K562 (cell line): ENCODE results near the gene SHROOM3. TPM values are rescaled to one million over a fixed set of nuclear protein-coding genes. Genes with fewer than 3 reads are reported as not detected.

Experiments used
- ATAC-seq: fragments of 200-7000 bp; cut with Tn5 transposase; 3 replicates; pipeline ENCODE4 v1.9.1; 2020; ENCODE audit warnings: moderate library complexity
- BruUV-seq: library from RNA; stranded (reverse); fragments of 400-500 nt; replicated peaks from 2 replicates; lab custom pipeline; 2021; lab: Mats Ljungman, UMichigan
- CTCF ChIA-PET: fragments of 300-600 bp; formaldehyde crosslinking; extraction: SDS; loops from one replicate; lab custom pipeline; 2021; ENCODE audit warnings: low intra/inter-chr PET ratio; lab: Yijun Ruan, JAX
- POLR2A ChIA-PET: fragments of 300-600, 350-650 bp; sonication (Branson Sonifier 250); formaldehyde crosslinking; extraction: SDS; loops from one replicate; lab custom pipeline; 2021; ENCODE audit warnings: antibody characterized with exemption, inconsistent platforms; lab: Yijun Ruan, JAX
- DNase-seq, 4 experiments: peaks; one replicate each; pipeline versions ENCODE4 v3.0.0 to v3.0.0-alpha.2; 2011 to 2018; ENCODE audit warnings: low spot score in 3 of 4, mixed read lengths in 3 of 4; ENCODE audit errors: extremely low read depth in 1 of 4
- FAIRE-seq: peaks from 2 replicates; lab custom pipeline; 2011; peaks lifted over from hg19 to GRCh38; lab: Jason Lieb, UNC
- H2AFZ ChIP-seq: 2 replicates; pipeline ENCODE4 v1.6.0; 2011; ENCODE audit warnings: low read depth, low read length, control low read depth, inconsistent platforms
- H3K27ac ChIP-seq: fragments of 200-600 bp; 3 replicates; pipeline ENCODE4 v1.8.0; 2011; ENCODE audit warnings: low read depth, mild to moderate bottlenecking, control low read depth, inconsistent platforms, low read length, moderate library complexity, mixed read lengths; ENCODE audit errors: extremely low read depth
- H3K27me3 ChIP-seq, 2 experiments: fragments of 300-600 bp in 1 of 2; 2 replicates in 1 of 2; 3 replicates in 1 of 2; pipeline versions ENCODE4 v1.6.0 to v1.8.0; 2011; ENCODE audit warnings: inconsistent platforms in 2 of 2, low read length in 2 of 2, mild to moderate bottlenecking in 1 of 2, mixed read lengths in 1 of 2, moderate library complexity in 1 of 2; ENCODE audit not compliant: control insufficient read depth in 2 of 2, insufficient read depth in 2 of 2
- H3K36me3 ChIP-seq: fragments of 300-600 bp; 3 replicates; pipeline ENCODE4 v1.8.0; 2011; ENCODE audit warnings: mild to moderate bottlenecking, low read length, inconsistent platforms; ENCODE audit not compliant: control insufficient read depth, insufficient read depth
- H3K4me1 ChIP-seq, 2 experiments: fragments of 200-600 bp in 1 of 2; replicated peaks in 1 of 2; 2 replicates in 1 of 2; 3 replicates in 1 of 2; pipeline versions ENCODE4 v1.5.1 to v1.8.0; 2011; ENCODE audit warnings: inconsistent platforms in 2 of 2, low read length in 2 of 2, mild to moderate bottlenecking in 1 of 2, mixed read lengths in 1 of 2, moderate library complexity in 1 of 2; ENCODE audit not compliant: control insufficient read depth in 2 of 2, insufficient read depth in 2 of 2
- H3K4me2 ChIP-seq: 2 replicates; pipeline ENCODE4 v1.6.1; 2011; ENCODE audit warnings: low read length, control low read depth, inconsistent platforms, mixed read lengths; ENCODE audit not compliant: insufficient read depth
- H3K4me3 ChIP-seq: fragments of 200-600 bp; sonication (generic), shearing (Covaris generic); 2 replicates; pipeline ENCODE4 v1.5.1; 2016; ENCODE audit warnings: control low read depth, inconsistent platforms
- H3K79me2 ChIP-seq: fragments of 200-600 bp; 3 replicates; pipeline ENCODE4 v1.8.0; 2011; ENCODE audit warnings: low read length, inconsistent platforms; ENCODE audit not compliant: control insufficient read depth, insufficient read depth
- H3K9ac ChIP-seq, 2 experiments: 2 replicates each; pipeline versions ENCODE4 v1.6.0 to v1.6.1; 2011; ENCODE audit warnings: low read depth in 2 of 2, low read length in 2 of 2, control low read depth in 1 of 2, inconsistent platforms in 1 of 2, mild to moderate bottlenecking in 1 of 2, mixed read lengths in 1 of 2; ENCODE audit not compliant: insufficient read depth in 1 of 2
- H3K9me1 ChIP-seq: one replicate; pipeline ENCODE4 v1.6.0; 2011; ENCODE audit warnings: inconsistent platforms, mild to moderate bottlenecking, low read length, moderate library complexity; ENCODE audit not compliant: control insufficient read depth, insufficient read depth
- H3K9me3 ChIP-seq: replicated peaks from 2 replicates; pipeline ENCODE4 v1.5.1; 2011; ENCODE audit warnings: low read depth, low read length, inconsistent platforms; ENCODE audit not compliant: control insufficient read depth, insufficient read depth
- H4K20me1 ChIP-seq: replicated peaks from 2 replicates; pipeline ENCODE4 v1.6.1; 2011; ENCODE audit warnings: low read length, inconsistent platforms, mixed read lengths; ENCODE audit not compliant: control insufficient read depth, insufficient read depth
- HMGN3 ChIP-seq: IDR thresholded peaks from 2 replicates; pipeline ENCODE4 v1.6.1; 2011; ENCODE audit warnings: borderline replicate concordance, low read depth, mild to moderate bottlenecking, mixed read lengths, low read length; ENCODE audit not compliant: insufficient read length; ENCODE audit errors: extremely low read depth
- HNRNPH1 ChIP-seq: fragments of 200-400 bp; formaldehyde crosslinking; optimal IDR thresholded peaks from 2 replicates; pipeline ENCODE3; 2017; ENCODE audit warnings: low read depth, mild to moderate bottlenecking, low read length, moderate library complexity
- NCOA4 ChIP-seq: fragments of 450-650 bp; IDR thresholded peaks from 2 replicates; pipeline ENCODE4 v1.6.1; 2018; ENCODE audit warnings: mild to moderate bottlenecking; ENCODE audit not compliant: partially characterized antibody
- RBBP5 ChIP-seq: fragments of 200-600 bp; sonication (generic); IDR thresholded peaks from 2 replicates; pipeline ENCODE4 v1.6.1; 2012; ENCODE audit warnings: borderline replicate concordance, mild to moderate bottlenecking, low read length, control low read depth, inconsistent platforms; ENCODE audit not compliant: insufficient read depth, poor library complexity, severe bottlenecking
- ZNF146 ChIP-seq: IDR thresholded peaks from one replicate; pipeline ENCODE4 v1.6.1; 2018; ENCODE audit warnings: missing compliant biosample characterization; ENCODE audit not compliant: unreplicated experiment
- ZNF740 ChIP-seq, 3 experiments: fragments of 200-800 bp in 1 of 3; sonication (Bioruptor generic) in 1 of 3; sonication (generic) in 1 of 3; formaldehyde crosslinking in 1 of 3; IDR thresholded peaks; 2 replicates each; pipeline versions ENCODE4 v1.6.1 to v1.8.0; 2016 to 2022; ENCODE audit warnings: mild to moderate bottlenecking in 2 of 3, missing compliant biosample characterization in 2 of 3, missing genetic modification characterization in 2 of 3, missing genetic modification reagents in 1 of 3
- ZSCAN32 ChIP-seq: fragments of 450-650 bp; formaldehyde crosslinking; IDR thresholded peaks from 2 replicates; pipeline ENCODE4 v1.4.0; 2020; ENCODE audit warnings: mild to moderate bottlenecking, moderate library complexity
- WGBS: fragments of 100-300 bp; shearing (Covaris generic); methylation state at CpG from one replicate; pipeline ENCODE4 v1.1.6; 2016; ENCODE audit warnings: low coverage, mixed read lengths; ENCODE audit not compliant: insufficient coverage; ENCODE audit errors: missing lambda C conversion rate; 5-methylcytosine and 5-hydroxymethylcytosine counted together
- in situ Hi-C: fragments of 300-500 bp; cut with MboI; formaldehyde crosslinking; loops from 4 replicates; pipeline ENCODE4 v1.15.0; 2018; ENCODE audit warnings: inconsistent platforms, mixed read lengths
- intact Hi-C: fragments of 100-400 bp; cut with micrococcal nuclease; formaldehyde crosslinking; loops from 2 replicates; pipeline ENCODE4 v1.14.2; 2022
- polyA plus RNA-seq, 8 experiments: library from polyadenylated mRNA; depleted of rRNA in 4 of 8; stranded (reverse) in 5 of 8; unstranded in 3 of 8; fragments of >200 nt; fragmentation: Nextera tagmentation in 2 of 8; fragmentation: Illumina TruSeq in 1 of 8; extraction: Ambion mirVana in 2 of 8; extraction: Trizol in 1 of 8; gene quantifications; 2 replicates each; pipeline versions ENCODE4 v1.2.1 to v1.2.3, GENCODE V29; 2011 to 2014; ENCODE audit warnings: inconsistent platforms in 1 of 8, missing spikeins in 1 of 8
- total RNA-seq, 7 experiments: library from RNA; depleted of rRNA in 6 of 7; stranded (reverse); fragments of >200 nt in 6 of 7; fragmentation: Illumina TruSeq in 2 of 7; extraction: Trizol in 2 of 7; gene quantifications; 2 replicates each; pipeline versions ENCODE4 v1.2.1 to v1.2.3, GENCODE V29; 2011 to 2021; ENCODE audit warnings: low replicate concordance in 1 of 7

Gene SHROOM3
- total and polyA plus RNA-seq, 9 of the 15 experiments (the other 6 are each of a cell fraction or from before 2014, with no cell fraction given) = 0.01 to 0.07 TPM; not detected in 7

GRCh38 chr4:76435528-76436319 lies 695 bp downstream of the SHROOM3 start:
- Histone ChIP-seq H3K4me2 (no peak overlapping the region), H4K20me1 (no peaks in the 10 kb centered on the region; the same call in 1 of the 2 replicates), H3K9me3 (no peaks in the 10 kb centered on the region), H3K4me3 (no peak overlapping the region), H3K27ac (no peak overlapping the region), H3K27me3 (peaks cover 11 to 12% of the 10 kb centered on the region in 2 experiments; a peak in 3 of 5 replicates), H3K9me1 (no peaks in the 10 kb centered on the region)
- ChIA-PET POLR2A (interaction anchor here (0.9 kb wide), 1 partner anchor 68 kb away, joined by 3 read pairs; no protein-coding TSS in a partner anchor), CTCF (no interaction called here)
- no peak for FAIRE-seq
- DNase-seq = no peak
- BruUV-seq = no TSS peak
- no peak for TF ChIP-seq RBBP5
- TF ChIP-seq NCOA4 = no peak
- no peak for TF ChIP-seq ZSCAN32
- no peak for TF ChIP-seq HMGN3
- TF ChIP-seq HNRNPH1 = no peak
- no peak for TF ChIP-seq ZNF740 (CRISPR knock-in tag; IDR thresholded peaks at IDR 0.05)
- TF ChIP-seq ZNF740 (tag; IDR thresholded peaks at IDR 0.05) = no peak
- no peak for TF ChIP-seq ZNF146 (CRISPR knock-in tag)
- TF ChIP-seq, all 486 proteins: peak for 0
- in situ Hi-C loops (loop anchor here (10.0 kb wide), 1 partner anchor 319 kb away; no protein-coding TSS in a partner anchor), intact Hi-C loops (loop anchor here (10.0 kb wide), 1 partner anchor 769 kb away; no protein-coding TSS in a partner anchor)
- H2AFZ ChIP-seq = no peak overlapping the region
- ATAC-seq = no peak
- H3K9ac ChIP-seq = no peak overlapping the region
- H3K79me2 ChIP-seq = no peaks in the 10 kb centered on the region
- H3K4me1 ChIP-seq = no peaks in the 10 kb centered on the region
- no peaks in the 10 kb centered on the region for H3K36me3 ChIP-seq
- 2% methylated on average over 7 of the region's 7 CpGs for WGBS
